ENCODE measurements around the gene IRS2.
A peak's percentile ranks its signal among the peaks of the same experiment; 100 is the strongest.
"Not testable (repeated sequence)": the region's sequence is repeated elsewhere in the genome, so short reads cannot be mapped to it uniquely, and the experiment has no call there.

Gene IRS2

DNA sequence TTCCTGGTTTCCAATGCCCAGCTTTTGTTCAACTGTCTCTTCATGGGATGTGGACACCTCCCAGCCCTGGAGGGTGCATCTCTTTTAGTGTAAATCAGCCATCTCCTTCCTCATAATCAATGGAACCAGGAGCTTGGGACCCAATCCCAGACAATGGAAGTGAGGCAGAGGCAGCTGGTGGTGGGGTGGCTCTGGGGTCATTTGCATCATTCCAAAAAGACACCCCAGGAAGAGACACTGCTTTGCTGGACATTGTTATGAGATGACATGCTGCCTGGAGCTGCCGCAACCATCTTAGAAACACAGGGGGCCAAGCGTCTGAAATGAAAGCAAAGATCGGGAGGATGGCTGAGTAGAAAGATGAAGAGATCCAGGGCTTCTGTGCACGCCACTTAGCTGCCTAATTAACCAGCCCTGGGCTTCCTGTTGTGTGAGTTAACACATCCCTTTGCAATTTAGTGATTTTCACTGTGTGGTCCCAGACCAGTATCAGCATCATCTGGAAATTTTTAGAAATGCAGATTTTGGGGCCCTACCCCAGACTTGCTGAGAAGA lies 36.1 kb downstream of the IRS2 start:
- no peak for DNase-seq

DNA sequence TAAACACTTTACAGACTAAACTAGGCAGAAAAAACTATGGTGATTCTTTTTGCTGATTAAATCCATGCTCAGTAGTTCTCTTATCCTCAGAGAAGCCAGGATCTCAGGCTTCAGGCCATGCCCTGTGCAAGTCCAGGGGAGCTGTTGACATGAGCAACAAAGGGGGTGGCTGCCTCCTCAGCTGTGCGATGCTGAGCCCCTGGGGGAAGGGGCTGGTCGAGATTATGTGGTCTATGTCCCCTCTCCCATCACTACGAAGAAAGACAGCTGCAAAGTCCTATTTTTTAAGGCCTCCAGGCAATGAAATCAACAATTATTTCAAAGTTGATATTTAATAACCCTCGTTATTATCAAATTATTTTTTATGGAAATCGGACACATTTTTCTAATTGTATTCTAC lies 37.0 kb downstream of the IRS2 start:
- DNase-seq = no peak

DNA sequence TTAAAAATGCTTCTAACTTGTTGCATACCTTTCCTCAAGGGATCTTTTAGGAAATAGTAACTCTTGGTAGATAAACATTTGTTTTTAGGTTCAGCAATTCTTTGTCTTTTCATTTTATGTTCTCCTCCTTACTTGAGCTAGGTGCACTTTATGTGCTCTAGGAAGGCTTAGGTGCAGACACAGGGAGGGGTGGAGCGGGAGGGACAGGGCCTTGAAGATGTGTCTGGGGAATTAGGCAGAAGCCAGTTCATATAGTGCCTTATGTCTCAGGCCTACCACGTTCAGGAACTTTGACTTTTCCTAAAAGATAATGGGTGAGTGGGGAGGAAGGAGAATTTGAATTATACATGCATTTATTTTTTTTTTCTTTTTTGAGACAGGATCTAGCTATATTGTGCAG lies 37.7 kb downstream of the IRS2 start:
- no peak for DNase-seq

DNA sequence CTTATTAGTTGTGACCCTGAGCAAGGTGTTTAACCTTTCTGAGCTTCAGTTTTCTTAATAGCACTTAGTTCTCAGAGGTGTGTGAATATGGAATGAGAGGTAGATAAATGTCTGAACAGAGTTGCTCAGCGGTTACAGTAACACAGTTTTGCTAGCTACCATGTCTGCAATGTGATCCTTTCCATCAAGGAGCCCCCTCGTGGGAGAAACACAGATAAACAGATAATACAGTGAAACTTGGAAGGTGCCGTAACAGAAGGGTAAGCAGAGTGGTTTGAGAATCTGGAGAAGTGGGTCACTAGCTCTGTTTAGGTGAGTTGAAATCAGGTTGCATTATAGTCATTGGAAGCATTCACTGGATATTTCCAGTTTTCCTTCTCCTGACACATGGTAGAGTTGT lies 38.9 kb downstream of the IRS2 start:
- no peak for DNase-seq

DNA sequence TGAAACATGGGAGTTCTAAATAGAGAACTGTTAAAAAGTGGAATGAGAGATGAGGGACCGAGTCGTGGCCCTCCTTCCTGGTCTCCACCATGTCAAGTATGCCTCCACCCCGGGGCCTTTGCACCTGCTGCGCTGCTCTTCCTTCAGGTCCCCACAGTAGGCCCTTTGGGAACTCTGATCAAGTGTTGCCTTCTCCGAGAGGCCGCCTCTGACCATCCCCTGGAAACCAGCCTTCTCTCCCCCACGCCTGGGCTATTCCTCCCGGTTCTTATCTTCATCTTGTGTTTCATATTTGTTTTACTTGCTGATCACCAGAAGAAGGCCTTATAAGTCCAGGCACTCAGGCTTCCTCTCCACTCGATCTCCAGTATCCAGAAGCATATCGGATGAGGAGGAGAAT lies 40.0 kb downstream of the IRS2 start:
- DNase-seq = no peak

DNA sequence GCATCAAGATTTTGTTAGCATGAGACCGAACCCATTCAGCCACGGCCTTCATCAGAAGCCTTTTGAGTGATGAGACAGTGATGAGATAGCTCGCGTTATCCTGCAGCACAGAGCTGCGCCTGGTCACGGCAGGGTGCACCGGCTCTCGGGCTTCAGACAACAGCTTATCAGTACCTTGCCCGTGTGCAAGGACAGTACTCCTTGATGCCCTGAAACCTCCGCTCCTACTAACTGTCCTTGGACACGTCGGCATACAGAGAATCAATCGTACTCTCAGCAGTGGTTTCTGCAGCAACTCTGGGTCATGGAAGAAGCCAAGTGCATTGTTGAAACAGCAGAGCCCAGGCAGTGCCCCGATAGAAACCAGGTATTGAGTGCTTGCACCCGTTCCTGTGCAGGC lies 40.7 kb downstream of the IRS2 start:
- no peak for DNase-seq

DNA sequence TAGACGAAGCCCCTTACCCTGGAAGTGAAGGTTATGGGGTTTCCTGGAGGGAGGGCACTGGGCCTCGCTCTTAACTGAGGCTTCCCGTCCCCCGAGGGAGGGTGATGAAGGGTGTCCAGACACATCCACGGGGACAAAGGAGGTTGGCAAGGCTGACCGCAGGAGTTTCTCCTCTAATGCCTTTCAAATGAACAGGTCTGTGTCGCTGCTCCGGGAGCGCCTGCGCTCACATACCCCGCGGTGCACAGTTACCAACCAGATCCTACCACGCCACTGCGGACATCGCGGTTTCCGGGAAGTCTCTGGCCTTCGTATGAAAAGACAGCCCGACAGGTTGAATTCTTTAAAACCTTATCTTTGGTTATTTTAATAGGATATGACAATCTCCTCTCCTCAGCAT lies 41.3 kb downstream of the IRS2 start:
- DNase-seq = no peak

DNA sequence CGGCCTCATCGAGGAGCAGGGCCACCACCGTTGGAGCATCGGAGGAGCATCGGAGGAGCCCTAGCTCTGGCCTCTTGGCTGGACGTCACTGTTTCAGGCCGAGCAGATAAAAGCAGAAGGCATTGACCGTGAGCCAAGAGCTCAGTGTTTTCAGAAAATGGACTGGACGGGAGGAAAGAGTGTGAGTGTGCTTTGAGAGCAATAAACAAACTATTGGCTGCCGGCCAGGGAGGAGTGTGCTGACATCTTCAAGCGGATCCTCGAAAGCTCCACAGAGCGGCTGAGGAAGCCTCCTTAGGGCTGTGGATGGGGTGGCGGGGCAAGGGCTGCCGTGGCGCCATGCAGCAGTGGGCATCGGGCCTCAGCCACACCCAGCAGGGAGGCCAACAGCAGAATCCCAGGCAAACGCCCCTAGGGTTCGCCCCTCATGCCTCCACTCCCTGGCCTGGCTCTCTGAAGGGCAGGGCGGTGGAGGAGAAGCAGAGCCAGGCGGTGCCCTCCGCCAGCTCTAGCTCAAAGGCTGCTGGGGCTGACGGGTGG lies 41.8 kb downstream of the IRS2 start:
- no peak for DNase-seq

DNA sequence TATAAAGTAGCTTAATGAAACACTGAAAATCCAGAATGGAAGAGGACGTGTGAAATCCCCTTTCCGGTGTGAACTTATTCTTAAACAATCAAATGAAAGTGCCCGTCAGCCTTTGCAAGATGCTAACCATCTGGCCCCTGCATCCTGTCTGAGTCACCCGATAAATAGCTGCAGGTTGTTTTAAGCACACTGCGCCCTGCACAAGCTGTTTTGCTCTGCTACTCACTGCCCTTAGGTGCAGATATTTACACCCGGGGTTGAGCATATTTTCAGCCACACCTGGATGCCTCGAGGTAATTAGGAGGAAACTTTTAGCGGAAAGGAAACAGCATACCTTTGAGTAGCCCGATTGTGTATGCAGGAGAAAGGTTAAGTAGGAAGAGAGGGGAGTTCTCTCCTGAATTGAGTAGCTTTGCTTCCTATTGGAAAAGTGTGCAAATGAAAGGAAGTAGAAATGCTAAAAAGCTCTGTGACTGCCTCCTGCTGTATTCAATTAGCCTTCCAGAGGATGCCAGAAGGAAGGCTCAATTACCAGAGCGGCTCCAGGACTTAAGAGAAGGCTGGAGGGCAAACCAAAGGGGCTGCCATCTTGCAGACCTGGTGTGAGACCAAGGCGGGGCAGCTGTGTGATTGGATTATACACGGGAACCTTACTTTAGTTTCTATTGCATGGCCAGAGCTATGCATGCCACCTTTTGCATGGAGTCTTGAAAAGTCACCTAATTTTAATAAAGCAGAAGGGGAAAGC lies 42.5 kb downstream of the IRS2 start:
- DNase-seq = peak in 1 of 2 donors; percentile 9

DNA sequence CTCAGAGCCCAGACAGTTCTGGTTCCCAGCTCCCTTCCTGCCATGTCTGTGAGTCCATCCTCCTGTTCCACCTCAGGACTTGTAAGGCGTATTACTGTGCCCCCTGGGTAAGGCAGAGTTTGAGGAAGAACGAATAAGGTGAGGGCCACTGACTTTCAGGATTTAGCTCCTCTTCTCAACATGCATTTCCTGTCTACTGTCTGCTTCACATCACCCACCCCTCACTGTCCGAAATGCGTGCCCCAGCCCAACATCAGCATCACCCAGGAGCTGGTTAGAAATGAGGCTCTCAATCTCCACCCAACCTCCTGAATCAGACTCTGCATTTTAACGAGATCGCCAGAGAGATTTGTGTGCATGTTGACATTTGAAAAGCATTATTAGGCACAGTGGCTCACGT lies 44.4 kb downstream of the IRS2 start:
- DNase-seq = no peak

DNA sequence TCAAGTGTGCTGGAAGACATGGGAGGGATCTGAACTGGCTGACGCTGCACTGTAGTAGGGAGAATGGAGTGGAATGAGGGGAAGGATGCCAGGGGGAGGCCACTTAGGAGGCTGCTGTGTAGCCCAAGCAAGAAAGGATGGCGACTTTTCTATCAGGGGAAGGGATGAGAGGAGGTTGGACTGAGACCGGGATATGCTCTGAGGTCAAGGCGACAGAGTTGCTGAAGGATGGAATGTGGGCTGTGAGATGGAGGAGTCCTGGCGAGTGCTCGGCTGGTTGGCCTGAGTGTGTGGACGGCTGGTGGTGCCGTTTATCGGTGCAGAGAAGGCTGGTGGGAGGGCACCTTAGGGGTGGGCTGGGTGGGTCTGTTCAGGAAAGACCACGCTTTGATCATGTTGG lies 45.7 kb downstream of the IRS2 start:
- no peak for DNase-seq

DNA sequence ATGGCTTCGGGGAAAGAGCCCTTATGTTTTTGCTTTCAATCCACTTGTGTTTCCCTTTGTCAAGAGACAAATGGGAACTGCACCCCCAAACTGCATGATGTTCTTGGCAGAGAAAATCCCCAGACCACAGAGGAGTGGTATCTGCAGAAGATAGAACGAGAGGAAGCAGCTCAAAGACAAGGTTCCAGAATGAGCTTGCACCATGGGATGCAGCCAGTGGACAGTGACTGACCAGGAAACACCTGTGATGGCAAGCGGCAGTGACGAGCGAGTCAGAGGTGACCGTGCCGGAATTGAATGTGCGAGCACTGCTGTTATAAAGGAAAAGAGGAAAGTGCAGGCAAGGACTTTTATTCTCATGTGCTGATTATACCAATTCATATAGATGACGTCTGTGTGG lies 46.3 kb downstream of the IRS2 start:
- DNase-seq = no peak

DNA sequence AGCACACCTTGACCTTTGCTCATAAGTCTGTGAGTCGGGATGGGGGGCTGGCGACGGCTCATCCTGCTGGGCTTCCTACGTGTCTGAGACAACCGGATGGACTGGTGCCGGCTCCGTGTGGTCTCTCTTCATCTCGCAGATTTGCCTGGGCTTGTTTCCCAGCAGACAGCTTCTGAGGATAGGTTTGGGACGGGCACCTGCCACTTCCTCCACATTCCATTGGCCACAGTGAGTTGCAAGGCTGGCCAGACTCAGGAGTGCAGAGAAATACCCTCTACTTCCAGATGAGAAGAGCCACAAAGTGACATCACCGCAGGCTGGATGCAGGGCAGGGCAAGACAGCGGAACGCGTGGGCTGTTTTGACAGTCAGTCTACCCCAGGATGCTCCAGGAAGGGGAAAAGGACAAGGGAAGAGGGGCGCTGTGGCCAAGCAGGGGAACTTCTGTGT lies 48.1 kb downstream of the IRS2 start:
- DNase-seq = no peak

DNA sequence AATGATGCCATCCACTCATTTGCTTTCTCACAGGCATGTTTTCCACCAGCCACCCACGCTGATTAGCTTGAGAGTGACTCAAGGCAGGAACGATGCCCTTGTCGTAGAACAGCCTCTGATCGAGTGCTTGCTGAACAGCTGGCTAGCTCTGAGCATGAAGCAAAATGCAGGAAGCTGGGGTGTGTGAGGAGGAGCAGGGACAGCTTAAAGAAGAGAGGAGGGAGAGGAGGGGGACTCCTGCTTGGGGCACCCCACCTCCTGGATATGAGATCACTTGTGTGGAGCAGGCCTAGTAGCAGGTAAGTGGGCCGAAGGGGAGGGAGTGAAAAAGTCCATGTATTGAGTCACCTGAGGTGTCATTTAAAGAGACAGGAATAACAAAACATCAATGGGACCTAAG lies 48.8 kb downstream of the IRS2 start:
- peak in 1 of 2 donors; percentile 38 for DNase-seq

DNA sequence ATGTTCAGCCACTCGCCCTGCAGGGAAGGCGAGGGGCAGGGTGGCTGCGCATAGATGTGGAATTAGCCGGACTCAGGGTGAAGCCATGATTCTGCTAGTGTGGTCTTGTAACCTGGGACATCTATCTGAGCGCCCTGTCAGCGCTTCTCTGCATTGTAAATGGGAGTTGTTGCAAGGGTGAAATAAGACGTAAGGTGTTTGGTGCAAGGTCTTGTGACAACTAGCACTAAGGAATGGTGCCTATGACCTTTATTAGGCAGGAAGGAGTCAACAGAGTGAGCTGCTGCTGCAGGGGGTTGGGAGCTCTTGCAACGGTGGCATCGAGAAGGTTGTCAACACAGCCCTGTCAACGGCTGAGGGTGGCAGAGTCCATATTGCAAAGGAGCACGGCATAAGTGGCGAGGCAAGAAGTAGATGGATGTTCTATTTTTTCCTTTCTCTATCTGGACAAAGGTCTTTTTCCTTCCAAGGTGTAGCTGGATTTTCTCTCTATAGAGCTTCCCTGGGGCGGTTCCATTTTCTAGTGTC lies 49.3 kb downstream of the IRS2 start:
- no peak for DNase-seq

DNA sequence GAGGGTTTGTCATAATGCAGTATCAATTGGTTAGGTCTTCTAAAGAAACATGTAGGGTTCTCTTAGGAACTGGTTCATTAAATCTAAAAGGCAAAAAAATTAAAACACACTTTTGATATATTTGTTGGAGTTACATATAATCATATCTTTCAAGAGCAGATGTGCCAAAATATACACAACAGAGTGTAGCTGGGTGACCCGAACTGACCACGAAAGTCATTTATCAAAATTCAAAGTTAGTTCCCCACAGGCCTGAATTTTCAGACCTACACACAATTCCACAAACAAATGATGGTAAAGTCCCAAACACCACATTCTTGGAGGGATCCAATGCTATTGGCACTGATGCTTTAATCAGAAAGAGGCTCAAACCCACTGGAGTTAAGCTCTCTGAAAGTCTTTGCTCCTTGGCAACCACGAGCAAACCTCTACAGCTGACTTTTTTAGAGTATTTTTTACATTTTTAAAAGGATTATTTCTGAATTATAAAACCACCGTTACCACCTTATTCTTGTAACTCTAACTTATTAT lies 50.9 kb downstream of the IRS2 start:
- no peak for DNase-seq

DNA sequence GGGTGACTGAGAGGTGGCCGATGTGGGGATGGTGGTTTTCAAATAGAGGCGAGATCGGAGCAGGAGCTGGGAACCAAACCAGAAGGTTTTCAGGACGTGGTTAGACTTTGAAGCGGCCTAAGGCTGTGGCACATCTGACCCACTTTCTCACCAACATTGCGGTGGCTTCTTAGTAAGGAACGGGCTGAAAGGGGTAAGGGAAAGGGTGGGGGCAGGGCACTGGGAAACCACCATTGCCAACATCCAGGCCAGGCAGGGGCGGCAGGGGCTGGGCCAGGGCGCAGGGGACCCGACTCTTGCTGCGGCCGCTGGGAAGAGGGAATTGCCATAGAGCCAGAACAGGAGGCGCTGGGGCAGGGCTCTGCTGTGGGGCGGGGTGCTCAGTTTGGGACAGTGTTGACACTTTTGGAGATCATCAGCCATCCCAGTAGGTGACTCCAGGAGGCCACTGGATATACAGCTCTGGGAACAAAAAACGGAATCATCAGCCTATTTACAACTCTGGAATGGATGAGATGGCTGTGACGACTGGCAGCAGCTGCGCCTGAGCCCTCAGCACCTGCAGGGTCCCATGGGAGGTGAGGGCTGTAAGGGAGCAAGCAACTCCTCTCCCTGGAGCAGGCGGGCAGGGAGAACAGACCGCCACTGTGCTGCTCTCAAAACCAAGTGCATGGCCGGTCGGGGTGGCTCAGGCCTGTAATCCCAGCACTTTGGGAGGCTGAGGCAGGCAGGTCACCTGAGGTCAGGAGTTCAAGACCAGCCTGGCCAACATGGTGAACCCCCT lies 52.2 kb downstream of the IRS2 start:
- no peak for DNase-seq

DNA sequence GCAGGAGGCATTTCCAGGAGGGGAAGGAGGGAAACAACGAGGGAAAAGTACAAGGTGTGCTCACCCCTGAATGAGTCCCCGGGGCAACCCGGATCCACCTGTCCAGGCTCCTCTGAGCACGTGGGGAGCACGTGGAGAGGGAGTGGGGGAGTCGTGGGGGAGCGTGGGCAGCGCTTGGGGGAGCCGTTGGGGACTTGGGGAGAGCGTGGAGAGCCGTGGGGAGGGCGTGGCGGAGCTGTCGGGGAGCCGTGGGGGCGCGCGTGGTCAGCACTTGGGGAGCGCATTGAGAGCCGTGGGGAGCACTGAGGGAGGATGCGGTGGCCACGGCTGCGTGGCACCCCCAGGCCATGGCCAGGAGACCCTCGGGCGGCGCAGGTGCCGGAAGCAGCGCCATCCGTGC lies 52.8 kb downstream of the IRS2 start:
- no peak for DNase-seq

DNA sequence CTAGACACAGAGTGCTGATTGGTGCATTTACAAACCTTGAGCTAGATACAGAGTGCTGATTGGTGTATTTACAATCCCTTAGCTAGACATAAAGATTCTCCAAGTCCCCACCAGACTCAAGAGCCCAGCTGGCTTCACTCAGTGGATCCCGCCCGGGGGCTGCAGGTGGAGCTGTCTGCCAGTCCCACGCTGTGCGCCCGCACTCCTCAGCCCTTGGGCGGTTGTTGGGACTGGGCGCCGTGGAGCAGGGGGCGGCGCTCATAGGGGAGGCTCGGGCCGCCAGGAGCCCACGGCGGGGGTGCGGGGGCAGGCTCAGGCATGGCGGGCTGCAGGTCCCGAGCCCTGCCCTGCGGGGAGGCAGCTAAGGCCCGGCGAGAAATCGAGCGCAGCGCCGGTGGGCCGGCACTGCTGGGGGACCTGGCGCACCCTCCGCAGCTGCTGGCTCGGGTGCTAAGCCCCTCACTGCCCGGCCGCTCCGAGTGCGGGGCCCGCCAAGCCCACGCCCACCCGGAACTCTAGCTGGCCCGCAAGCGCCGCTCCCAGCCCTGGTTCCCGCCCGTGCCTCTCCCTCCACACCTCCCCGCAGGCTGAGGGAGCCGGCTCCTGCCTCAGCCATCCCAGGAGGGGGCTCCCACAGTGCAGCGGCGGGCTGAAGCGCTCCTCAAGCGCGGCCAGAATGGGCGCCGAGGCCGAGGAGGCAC lies 53.8 kb downstream of the IRS2 start:
- DNase-seq = not testable (repeated sequence)

DNA sequence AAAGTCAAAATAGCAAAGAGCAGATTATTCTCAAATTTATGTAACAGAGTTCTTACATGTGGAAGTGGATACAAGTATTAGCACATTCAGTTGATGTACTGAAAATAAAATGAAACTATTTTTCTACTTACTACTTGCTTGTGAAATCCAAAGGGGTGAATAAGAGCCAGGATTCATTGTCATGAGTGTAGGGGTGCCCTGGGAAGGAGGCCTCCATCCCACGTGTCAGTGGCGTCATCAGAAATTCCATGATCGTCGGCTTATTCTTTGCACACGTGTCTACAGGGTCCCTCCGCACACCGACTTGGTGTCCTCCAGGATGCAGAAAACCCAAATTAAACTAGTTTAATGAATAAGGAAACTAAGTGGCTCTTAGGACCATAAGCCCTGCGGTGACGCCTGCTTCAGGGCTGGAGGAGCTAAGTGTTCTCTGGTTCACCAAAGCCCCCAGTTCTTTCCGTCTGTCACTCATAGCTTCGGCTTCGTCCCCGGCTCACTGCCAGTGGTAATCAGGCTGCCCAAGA lies 55.5 kb downstream of the IRS2 start:
- no peak for DNase-seq

DNA sequence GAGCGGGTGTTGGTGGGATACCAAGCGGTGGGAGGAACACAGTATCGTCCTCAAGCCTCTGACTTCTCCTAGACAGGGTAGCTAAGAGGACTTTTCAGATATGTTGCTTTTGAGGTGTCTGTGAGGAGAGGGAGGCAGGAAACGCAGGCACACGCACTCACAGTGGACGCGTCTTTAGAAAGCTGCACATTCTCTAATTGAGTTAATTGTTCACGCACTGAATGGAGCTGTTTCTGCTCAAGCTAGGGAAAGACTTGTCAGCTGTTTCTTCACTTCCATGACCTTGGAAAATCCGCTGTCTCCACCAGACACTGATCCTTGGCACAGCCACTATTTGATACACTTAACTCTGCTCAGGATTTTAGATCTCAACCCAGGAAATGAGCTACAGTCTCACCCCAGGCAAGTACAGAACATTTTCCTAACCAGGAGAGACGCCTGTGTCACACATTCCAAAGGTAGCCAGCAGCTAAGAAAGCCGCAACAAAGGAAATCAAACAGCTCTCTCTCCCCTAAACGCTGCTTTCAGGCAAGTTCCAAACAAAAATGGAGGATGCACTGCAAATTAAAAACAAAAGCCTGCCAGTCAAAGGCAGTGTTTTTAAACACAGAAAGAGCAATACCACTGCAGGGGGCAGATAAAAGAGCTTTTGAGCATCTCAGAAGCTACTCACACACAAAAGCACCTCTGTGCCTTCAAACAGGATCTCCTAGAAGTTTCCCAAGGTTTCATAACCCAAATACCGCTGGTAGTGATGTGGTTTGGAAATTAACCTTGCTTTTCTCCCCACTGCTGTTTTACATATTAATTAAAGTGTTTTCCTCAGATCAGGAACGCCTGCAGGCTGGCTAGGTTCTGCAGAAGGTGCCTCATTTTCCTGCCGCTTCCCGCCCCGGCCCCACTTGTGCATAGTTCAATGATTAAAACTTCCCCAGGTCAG lies 57.3 kb downstream of the IRS2 start:
- DNase-seq = no peak
